SJSA1 (cell line): ENCODE results near the gene LENEP. TPM values are rescaled to one million over a fixed set of nuclear protein-coding genes. Genes with fewer than 3 reads are reported as not detected.

ENCODE experiments used
- DNase-seq, 2 experiments: peaks; one replicate each; pipeline ENCODE4 v3.0.0-alpha.2; 2015 to 2020; ENCODE audit warnings: low spot score in 2 of 2, low read depth in 1 of 2
- H3K27ac ChIP-seq: fragments of 250-450 bp; sonication (Bioruptor Pico); 2 replicates; pipeline ENCODE4 v1.5.1; 2020; ENCODE audit warnings: mild to moderate bottlenecking, moderate library complexity
- H3K27me3 ChIP-seq: fragments of 250-450 bp; sonication (Bioruptor Pico); replicated peaks from 2 replicates; pipeline ENCODE4 v1.5.1; 2020; ENCODE audit warnings: mild to moderate bottlenecking, moderate library complexity
- H3K36me3 ChIP-seq: fragments of 250-450 bp; sonication (Bioruptor Pico); 2 replicates; pipeline ENCODE4 v1.5.1; 2020; ENCODE audit warnings: mild to moderate bottlenecking
- H3K4me1 ChIP-seq: fragments of 250-450 bp; sonication (Bioruptor Pico); replicated peaks from 2 replicates; pipeline ENCODE4 v1.6.1; 2021; ENCODE audit warnings: mild to moderate bottlenecking
- H3K4me3 ChIP-seq: fragments of 250-450 bp; sonication (Bioruptor Pico); 2 replicates; pipeline ENCODE4 v1.5.1; 2020; ENCODE audit warnings: mild to moderate bottlenecking
- H3K9me3 ChIP-seq: fragments of 250-450 bp; sonication (Bioruptor Pico); replicated peaks from 2 replicates; pipeline ENCODE4 v1.5.1; 2020; ENCODE audit warnings: mild to moderate bottlenecking
- total RNA-seq: library from RNA; depleted of rRNA; stranded (reverse); fragments of >200 nt; shearing (Covaris generic); gene quantifications from 2 replicates; pipeline ENCODE4 v1.2.3, GENCODE V29; 2014

The LENEP gene
- total RNA-seq, 1 experiment from 2014 or later, result not detected

DNA sequence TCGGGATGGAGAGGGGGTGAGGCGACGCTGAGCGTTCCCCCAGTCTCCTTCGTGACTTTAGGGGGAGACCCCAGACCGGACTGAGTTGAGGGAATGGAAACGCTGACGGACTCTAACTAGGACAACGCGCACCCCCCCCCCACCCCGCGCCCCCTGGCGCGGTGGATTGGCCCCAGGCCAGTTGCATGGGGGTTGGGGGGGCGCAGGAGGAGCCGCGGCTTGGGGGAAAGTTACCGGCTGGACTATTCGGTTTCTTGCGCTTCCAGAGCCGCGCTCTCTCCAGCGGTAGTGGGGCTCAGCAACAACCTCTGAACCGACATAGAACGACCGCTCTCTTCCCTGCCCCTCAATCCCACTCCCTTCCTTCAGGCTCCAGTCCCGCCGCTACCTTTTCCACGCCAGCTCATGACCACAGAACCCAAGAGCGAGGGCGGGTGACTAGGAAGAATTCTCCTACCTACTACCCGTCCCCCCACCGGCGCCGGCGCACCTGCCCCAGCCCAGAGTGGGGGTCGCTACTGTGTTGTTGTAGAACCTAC, 9.9 kb downstream of the LENEP start:
- peaks cover 29% of the 10 kb centered on the region for H3K4me1 ChIP-seq
- H3K27ac ChIP-seq, result no peak overlapping the region
- H3K9me3 ChIP-seq, result no peaks in the 10 kb centered on the region; the same call in 1 of the 2 replicates
- no peaks in the 10 kb centered on the region for H3K36me3 ChIP-seq
- peak overlapping the region; percentile 57 for H3K4me3 ChIP-seq
- no peaks in the 10 kb centered on the region for H3K27me3 ChIP-seq
- peak in 1 of 2 experiments; percentile 31 for DNase-seq

DNA sequence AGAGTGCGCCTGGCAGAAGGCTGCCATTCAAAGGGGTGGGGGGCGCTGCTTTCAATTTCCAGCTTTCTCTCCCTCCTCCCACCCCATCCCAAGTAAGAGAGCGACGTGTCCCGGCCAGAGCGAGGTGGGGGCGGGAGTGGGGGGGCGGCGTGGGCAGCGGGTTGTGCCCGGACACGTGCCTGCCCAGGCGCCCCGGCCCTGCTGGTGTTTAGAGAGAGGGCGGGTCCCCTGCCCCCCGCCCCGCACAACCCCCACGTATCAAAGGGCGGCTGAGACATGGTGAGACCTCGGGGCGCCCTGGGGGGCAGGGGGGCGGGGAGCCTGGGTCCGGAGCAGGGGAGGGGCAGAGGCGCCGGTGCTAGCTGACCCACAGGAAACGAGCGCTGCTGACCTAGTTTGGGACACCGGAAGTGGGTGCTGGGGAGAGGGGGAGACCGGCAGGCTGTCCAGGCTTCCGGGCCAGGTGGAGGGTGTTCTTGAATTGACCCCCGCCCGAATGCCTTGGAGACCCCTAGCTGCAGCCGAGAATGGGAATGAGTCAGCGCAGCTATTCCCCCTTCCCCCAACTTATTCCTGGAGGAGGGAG, 10.5 kb downstream of the LENEP start:
- no peaks in the 10 kb centered on the region for H3K36me3 ChIP-seq
- no peaks in the 10 kb centered on the region; the same call in 1 of the 2 replicates for H3K9me3 ChIP-seq
- no peaks in the 10 kb centered on the region for H3K27me3 ChIP-seq
- peak overlapping the region; percentile 57 for H3K4me3 ChIP-seq
- peak in 1 of 2 experiments; percentile 67 for DNase-seq
- peaks cover 27% of the 10 kb centered on the region for H3K4me1 ChIP-seq
- no peak overlapping the region; the same call in 1 of the 2 replicates for H3K27ac ChIP-seq

DNA sequence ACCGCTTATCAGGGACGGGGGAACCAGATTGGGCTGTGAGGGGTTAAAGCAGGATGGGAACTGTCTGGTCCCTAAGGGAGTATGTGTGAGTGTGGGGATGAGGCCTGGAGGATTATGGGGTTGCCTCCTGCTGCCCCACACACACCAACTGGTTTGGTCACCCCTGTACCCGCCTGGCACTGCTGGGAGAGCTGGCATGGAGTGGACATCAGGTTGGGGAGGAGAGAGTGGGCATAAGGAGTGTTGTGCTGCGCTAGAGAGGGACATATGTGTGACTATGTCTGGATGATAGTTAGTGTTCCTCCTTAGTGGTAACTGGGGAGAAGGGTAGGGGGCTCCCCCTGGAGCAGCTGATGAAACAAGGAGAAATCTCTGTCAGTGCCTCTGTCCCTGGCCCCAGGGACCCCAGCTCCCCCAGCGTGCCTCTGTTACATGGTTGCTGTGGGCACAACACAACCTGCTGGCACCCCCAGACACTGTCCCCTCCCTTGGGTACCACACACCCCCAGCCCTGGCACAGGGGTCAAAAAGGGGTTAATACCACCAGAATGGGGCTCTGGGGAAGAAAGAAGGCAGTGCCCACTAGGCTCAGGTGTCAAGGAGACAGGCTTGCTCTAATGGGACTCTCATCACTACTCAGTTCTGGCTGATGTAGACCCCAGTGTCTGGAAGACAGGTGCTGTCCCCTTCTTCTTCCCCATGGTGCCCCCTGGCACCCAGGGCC, 11.1 kb downstream of the LENEP start:
- H3K4me1 ChIP-seq, result peaks cover 23% of the 10 kb centered on the region
- H3K4me3 ChIP-seq, result peak overlapping the region; percentile 57
- H3K36me3 ChIP-seq, result no peaks in the 10 kb centered on the region
- no peak overlapping the region; the same call in 1 of the 2 replicates for H3K27ac ChIP-seq
- H3K27me3 ChIP-seq, result no peaks in the 10 kb centered on the region
- no peak for DNase-seq
- no peaks in the 10 kb centered on the region; the same call in 1 of the 2 replicates for H3K9me3 ChIP-seq

DNA sequence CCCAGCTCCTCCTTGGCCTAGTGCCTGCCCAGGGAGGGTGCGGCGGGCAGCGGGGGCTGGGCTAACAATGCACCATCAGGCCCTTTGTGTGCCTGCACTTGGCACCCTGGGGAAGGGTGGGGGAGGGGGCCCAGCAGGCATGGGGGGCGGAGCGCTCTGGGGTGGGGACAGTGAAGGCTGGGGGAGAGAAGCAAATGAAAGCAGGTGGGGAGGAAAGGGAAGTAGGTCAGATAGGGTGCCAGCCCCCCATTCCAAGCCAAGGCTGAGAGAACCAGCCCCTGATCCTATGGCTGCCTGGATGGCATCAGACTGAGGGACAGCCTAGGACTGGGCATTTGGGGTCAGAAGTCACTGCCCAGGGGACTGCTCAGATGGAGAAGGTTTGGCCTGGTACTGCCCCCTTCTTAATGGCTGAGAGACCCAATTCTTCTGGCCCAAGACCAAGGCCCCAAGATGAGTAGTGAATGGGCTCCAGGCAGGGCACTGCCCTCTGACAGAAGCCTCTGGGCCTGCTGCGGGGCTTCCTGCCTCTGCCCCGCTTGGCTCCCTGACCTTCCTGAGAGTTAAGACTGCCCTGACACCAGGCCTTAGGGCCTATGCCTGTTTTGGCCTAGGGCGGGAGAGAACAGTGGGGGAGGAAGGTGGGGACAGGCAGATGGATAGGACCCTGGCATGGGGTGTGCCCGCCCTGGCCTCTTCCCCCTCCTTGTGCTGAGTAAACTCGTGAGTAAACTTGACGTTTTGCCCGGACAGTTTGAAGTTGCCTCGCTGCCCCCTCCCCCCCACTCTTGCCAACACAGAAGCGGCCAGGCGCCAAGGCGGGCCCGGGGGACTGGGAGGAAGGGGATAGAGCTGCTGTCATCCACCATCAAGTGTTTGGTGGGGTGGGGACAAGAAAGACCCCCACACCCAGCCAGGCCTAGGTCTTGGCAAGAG, 12.0 kb downstream of the LENEP start:
- no peaks in the 10 kb centered on the region for H3K36me3 ChIP-seq
- H3K9me3 ChIP-seq, result no peaks in the 10 kb centered on the region; the same call in 1 of the 2 replicates
- peaks cover 15% of the 10 kb centered on the region for H3K4me1 ChIP-seq
- no peak overlapping the region for H3K27ac ChIP-seq
- no peaks in the 10 kb centered on the region for H3K27me3 ChIP-seq
- H3K4me3 ChIP-seq, result no peak overlapping the region
- no peak for DNase-seq

DNA sequence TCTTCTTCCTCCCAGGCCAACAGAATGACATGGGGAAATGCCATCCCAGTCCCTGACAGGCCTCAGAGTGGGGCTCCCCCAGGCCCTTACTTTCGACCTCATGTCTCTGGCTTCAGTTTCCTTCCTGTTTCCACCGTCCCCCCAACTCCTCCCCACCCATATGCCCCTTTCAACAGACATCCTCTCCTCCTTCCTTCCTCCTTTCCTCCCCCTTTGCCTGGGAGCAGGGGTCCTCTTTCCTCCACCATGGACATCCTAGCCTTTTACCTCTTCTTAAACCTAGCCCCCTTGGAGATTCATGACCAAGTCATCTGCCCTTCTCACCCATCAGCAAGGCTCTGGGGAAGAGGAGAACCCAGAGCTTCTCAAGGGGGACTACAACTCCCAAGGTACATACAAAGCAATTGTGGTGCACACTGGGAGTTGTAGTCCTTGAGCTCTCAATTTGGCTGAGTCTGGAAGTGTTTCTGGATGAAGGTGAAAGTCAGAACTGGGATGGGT, 13.3 kb downstream of the LENEP start:
- no peaks in the 10 kb centered on the region; the same call in 1 of the 2 replicates for H3K9me3 ChIP-seq
- no peaks in the 10 kb centered on the region for H3K27me3 ChIP-seq
- H3K4me3 ChIP-seq, result no peak overlapping the region
- H3K27ac ChIP-seq, result no peak overlapping the region
- peaks cover 5% of the 10 kb centered on the region for H3K4me1 ChIP-seq
- no peaks in the 10 kb centered on the region for H3K36me3 ChIP-seq
- DNase-seq, result no peak

DNA sequence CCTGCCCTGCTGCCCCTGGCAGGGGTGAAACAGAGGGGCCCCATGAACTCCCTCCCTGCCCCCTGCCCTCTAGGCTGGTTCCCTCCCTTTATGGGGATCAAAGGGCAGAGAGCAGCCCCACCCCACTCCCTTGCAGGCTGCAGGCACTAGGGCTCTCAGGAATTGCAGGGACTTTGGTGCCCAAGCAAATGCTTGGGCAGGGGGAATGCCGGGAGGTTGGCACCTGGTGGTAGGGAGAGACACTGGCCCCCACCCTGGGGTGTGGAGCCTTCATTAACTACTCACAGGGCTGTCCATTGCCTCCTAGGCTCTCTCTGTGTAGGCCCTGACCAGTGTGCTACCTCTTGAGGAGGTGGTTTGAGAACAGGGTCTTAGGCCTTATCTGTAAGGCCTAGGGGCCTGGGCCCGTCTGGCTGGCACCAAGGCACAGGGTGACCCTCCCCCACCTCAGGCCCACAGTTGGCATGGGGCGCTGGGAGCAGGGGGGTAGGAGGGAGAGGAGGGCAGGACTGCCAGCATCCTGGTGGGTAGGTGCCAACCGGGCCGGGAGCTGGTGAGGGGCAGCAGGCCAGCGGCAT, 14.0 kb downstream of the LENEP start:
- Histone ChIP-seq H3K27me3 (no peaks in the 10 kb centered on the region), H3K36me3 (no peaks in the 10 kb centered on the region), H3K4me3 (no peak overlapping the region), H3K27ac (no peak overlapping the region), H3K4me1 (peaks cover 5% of the 10 kb centered on the region), H3K9me3 (no peaks in the 10 kb centered on the region; the same call in 1 of the 2 replicates)
- no peak for DNase-seq

DNA sequence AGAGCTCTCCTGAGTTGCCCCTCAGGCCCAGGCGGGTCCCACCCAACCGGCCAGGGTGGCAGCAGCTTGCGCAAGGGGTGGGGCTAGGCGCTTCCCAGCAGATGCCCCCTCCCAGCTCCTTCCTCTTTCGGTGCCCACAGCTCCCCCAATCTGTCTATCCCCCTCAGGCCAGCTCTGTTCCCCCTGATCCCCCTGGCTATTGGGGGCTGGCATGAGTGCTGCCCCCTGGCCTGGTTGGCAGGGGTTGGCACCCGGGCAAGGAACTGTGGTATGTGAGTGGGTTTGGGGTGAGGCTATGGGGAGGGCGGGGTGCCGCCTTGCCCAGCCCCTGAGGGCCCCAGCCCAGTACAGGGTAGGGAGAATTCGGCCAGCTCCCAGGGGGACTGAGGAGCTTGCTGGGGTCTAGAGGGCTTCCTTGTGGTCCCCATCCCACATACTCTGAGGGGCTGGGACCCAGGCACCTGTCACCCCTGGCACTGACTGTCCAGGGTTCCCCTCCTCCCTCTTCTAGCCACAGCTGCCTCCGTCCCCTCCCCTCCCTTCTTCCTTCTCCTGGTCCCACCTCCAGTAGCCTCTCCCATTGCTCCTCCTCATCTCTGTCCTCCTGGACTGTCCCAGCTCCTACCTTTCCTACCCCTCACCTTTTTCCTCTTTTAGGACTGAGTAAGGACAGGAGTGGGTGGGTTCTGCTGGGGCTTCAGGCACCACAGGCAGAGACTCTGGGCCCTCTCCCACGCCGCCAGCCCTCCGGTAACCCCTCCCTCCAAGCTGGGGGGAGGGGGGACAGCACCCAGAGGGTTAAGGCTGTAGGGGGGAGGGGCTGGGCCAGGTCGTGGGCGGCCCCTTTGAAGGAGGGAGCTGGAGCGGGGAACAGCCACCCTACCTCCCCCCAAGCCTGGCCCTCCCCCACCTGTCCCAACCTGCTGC, 14.9 kb downstream of the LENEP start:
- DNase-seq, result no peak
- no peaks in the 10 kb centered on the region for H3K9me3 ChIP-seq
- H3K36me3 ChIP-seq, result no peaks in the 10 kb centered on the region
- H3K27me3 ChIP-seq, result no peaks in the 10 kb centered on the region
- H3K4me3 ChIP-seq, result no peak overlapping the region
- no peak overlapping the region for H3K27ac ChIP-seq
- H3K4me1 ChIP-seq, result peaks cover 5% of the 10 kb centered on the region

DNA sequence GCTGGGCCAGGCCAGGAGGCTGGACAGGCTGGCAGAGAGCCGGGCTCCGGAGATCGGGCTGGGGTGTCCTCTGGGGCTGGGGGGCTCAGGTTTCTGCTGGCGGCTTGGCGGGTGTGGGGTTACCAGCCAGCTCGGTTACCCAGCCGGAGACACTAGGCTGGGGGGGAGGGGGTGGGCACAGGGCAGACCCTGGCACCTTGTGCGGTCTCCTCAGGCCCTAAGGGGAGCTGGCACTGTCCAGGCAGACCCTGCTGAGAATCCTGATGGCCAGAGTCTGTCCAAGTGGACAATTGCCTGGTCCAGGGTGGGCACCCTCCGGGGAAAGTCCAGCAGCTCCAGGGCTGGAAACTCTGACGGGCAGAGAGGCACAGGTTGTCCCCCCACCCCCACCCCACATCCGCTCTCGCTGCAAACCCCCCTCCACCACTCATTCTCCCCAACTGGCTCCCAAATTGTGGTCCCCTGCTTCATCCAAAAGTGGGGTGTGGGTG, 15.9 kb downstream of the LENEP start:
- H3K36me3 ChIP-seq, result no peaks in the 10 kb centered on the region
- H3K27me3 ChIP-seq, result no peaks in the 10 kb centered on the region
- no peak overlapping the region for H3K27ac ChIP-seq
- peaks cover 2% of the 10 kb centered on the region for H3K4me1 ChIP-seq
- no peak overlapping the region for H3K4me3 ChIP-seq
- DNase-seq, result no peak
- no peaks in the 10 kb centered on the region for H3K9me3 ChIP-seq

DNA sequence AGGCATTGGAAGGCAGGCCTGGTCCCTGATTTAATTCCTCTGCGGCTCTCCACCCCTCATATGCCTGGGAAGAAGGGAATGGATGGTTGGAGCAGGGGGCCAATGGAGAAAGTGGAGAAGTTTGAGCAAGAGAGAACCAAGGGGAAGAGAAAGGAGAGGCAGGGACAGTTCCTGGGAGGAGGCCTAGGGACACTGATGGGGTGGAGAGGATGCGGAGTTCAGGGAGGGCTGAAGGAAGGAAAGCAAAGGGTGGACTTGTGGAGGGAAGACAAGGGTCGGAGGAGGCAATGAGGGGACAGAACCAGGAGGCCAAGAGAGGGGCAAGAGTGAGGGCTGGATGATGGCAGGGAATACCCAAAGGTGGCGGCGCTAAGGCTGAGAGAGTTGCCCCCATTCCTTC, 16.4 kb downstream of the LENEP start:
- DNase-seq, result no peak
- Histone ChIP-seq H3K27me3 (no peaks in the 10 kb centered on the region), H3K36me3 (no peaks in the 10 kb centered on the region), H3K4me1 (no peaks in the 10 kb centered on the region; the same call in 1 of the 2 replicates), H3K4me3 (no peak overlapping the region), H3K9me3 (no peaks in the 10 kb centered on the region), H3K27ac (no peak overlapping the region)

DNA sequence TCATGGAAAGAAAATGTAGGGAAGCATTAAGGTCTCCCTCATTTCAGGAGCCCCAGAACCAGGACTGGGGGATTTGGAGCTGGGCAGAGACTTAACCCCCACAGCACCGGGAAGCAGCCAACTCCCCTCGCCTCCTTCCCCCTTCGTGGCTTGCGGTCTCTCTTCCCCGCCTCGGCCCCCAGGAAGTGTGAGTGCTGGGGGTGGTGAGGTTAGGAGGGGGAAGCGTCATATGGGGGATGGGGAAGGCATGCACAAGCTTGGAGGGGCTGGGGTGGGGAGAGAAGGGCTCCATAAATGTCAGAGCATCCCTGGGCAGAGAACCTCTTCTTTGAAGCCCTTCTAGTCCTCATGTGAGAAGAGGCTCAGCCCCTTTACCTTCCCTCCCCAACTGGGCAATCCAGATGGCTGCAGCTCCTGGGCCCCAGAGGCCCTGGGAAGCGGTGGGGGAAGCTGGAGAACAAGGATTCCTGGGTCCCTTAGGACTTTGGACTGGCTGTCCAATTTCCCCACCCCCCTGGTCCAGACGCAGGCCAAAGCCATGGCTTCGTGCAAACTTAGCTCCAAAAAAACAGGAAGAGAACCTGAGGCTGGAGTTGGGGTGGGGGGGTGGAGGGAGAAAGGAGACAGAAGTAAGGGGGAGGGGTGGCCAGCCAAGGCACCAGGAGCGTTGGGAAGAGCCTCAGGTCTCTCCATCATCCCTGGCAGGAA, 17.0 kb downstream of the LENEP start:
- Histone ChIP-seq H3K9me3 (no peaks in the 10 kb centered on the region), H3K27ac (no peak overlapping the region), H3K4me3 (no peak overlapping the region), H3K36me3 (peaks cover 2% of the 10 kb centered on the region; the same call in 1 of the 2 replicates), H3K27me3 (no peaks in the 10 kb centered on the region), H3K4me1 (no peaks in the 10 kb centered on the region)
- DNase-seq, result no peak

DNA sequence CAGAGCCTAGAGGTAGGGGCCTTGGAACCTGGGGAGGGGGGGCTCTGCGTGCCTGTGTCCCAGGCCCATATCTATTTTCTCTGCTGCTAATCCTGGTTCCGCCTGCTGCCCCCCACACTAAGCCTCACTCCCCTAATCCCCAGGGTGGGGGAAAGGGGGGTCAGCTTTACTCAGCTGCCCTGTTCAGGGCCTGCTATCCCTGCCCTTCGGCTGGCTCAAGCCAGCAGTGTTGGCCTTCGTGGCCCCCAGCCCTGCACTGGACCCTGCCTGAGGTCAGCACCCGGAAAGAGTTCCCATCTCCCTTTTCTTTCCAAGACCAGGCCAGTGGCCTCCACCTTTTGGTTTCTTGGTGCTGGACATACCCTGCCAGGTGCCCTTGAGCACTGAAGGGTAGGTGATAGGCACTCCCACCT, 17.6 kb downstream of the LENEP start:
- Histone ChIP-seq H3K27ac (no peak overlapping the region), H3K9me3 (no peaks in the 10 kb centered on the region), H3K4me3 (no peak overlapping the region), H3K4me1 (no peaks in the 10 kb centered on the region), H3K36me3 (peaks cover 4% of the 10 kb centered on the region; the same call in 1 of the 2 replicates), H3K27me3 (no peaks in the 10 kb centered on the region)
- DNase-seq, result no peak
